Right hindlimb (tissue), 1 donor: ENCODE data around the gene CCSAP.
"Not testable (repeated sequence)": the region's sequence is repeated elsewhere in the genome, so short reads cannot be mapped to it uniquely, and the experiment has no call there.

Source experiments
- DNase-seq: peaks from one replicate; pipeline ENCODE4 v3.0.0-alpha.2; 2018

Gene CCSAP

GRCh38 chr1:229342656-229343569 is at the start of gene CCSAP:
Gene CCSAP (minus strand): TSS chr1:229343047. CDS start chr1:229342465, 582 bp downstream.
- peak; percentile 45 for DNase-seq

GRCh38 chr1:229390130-229390529 is 47.3 kb upstream of the CCSAP start:
- DNase-seq, result no peak

- no peak for DNase-seq
These were observed 46.2 kb upstream of the CCSAP start for GRCh38 chr1:229388897-229389580.

GRCh38 chr1:229385853-229386456 is 43.1 kb upstream of the CCSAP start:
- no peak for DNase-seq

GRCh38 chr1:229384822-229385221 is 42.0 kb upstream of the CCSAP start:
- no peak for DNase-seq

GRCh38 chr1:229383961-229384360 is 41.1 kb upstream of the CCSAP start:
- no peak for DNase-seq

- DNase-seq, result no peak
These were observed 40.3 kb upstream of the CCSAP start for GRCh38 chr1:229383188-229383587.

- no peak for DNase-seq
These were observed 38.4 kb upstream of the CCSAP start for GRCh38 chr1:229381234-229381633.

GRCh38 chr1:229380536-229381160 is 37.8 kb upstream of the CCSAP start:
- no peak for DNase-seq

GRCh38 chr1:229379846-229380245 is 37.0 kb upstream of the CCSAP start:
- DNase-seq, result no peak

- DNase-seq, result no peak
These were observed 35.9 kb upstream of the CCSAP start for GRCh38 chr1:229378586-229379367.

- not testable (repeated sequence) for DNase-seq
These were observed 35.2 kb upstream of the CCSAP start for GRCh38 chr1:229378035-229378434.

GRCh38 chr1:229377429-229377828 is 34.6 kb upstream of the CCSAP start:
- no peak for DNase-seq

GRCh38 chr1:229376521-229376920 is 33.7 kb upstream of the CCSAP start:
- no peak for DNase-seq

- no peak for DNase-seq
These were observed 31.6 kb upstream of the CCSAP start for GRCh38 chr1:229374485-229374884.

GRCh38 chr1:229373395-229373794 is 30.5 kb upstream of the CCSAP start:
- DNase-seq, result no peak

GRCh38 chr1:229372251-229372650 is 29.4 kb upstream of the CCSAP start:
- DNase-seq, result no peak

- DNase-seq, result no peak
These were observed 28.8 kb upstream of the CCSAP start for GRCh38 chr1:229371624-229372023.

GRCh38 chr1:229370601-229371021 is 27.8 kb upstream of the CCSAP start:
- DNase-seq, result peak; percentile 47

GRCh38 chr1:229368347-229368746 is 25.5 kb upstream of the CCSAP start:
- DNase-seq, result no peak

GRCh38 chr1:229365569-229365968 is 22.7 kb upstream of the CCSAP start:
- no peak for DNase-seq
